Cortex of kidney (tissue), 1 donor: ENCODE data around the gene C19orf33.

ENCODE experiments used
- DNase-seq: peaks from one replicate; lab custom pipeline; 2025; lab: John Stamatoyannopoulos, UW

Gene C19orf33

GRCh38 chr19:38308926-38309614 is 5.0 kb downstream of the C19orf33 start:
- DNase-seq, result no peak

DNA sequence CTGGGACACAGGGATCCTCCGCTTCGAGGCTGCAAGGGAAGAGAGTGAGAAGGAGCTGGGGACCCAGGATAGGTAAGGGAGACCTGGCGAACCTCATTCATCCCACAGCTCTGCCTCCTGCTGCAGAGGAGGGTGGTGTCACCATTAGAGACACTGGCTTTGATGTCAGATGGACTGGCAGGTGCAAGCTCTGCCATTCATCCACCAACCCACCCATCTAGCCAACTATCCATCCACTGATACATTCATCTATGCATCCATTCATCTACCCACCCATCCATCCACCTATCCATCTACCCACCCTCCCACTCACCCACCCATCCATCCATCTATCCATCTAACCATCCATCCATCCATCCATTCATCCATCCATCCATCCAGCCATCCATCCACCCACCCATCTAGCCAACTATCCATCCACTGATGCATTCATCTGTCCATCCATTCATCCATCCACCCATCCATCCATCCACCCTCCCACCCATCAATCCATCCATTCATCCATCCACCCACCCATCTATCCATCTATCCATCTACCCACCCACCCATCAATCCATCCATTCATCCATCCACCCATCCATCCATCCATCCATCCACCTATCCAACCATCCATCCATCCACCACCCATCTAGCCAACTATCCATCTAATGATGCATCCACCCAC is 5.7 kb downstream of the C19orf33 start:
- no peak for DNase-seq

GRCh38 chr19:38310279-38310670 is 6.2 kb downstream of the C19orf33 start:
- DNase-seq, result no peak

DNA sequence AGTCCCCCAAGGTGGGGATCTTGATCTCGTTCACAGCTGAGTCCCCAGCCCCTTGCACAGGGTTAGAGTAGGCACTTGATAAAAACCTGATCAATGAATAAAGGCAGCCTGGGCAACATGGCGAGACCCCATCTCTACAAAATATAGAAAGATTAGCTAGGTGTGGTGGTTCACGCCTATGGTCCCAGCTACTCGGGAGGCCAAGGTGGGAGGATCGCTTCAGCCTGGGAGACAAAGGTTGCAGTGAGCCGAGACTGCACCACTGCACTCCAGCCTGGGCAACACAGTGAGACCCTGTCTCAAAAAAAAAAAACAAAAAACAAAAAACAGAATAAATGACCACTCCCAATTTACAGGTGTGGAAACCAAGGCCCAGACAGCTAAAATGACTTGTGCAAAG is 6.9 kb downstream of the C19orf33 start:
- no peak for DNase-seq

GRCh38 chr19:38315657-38316476 is 11.8 kb downstream of the C19orf33 start, which contains the start of gene YIF1B:
YIF1B (minus strand) TSS chr19:38315947; CDS start chr19:38315917, 30 bp downstream.
- peak; percentile 64 for DNase-seq

- DNase-seq, result no peak
Measured at GRCh38 chr19:38316477-38317067, 12.5 kb downstream of the C19orf33 start.

DNA sequence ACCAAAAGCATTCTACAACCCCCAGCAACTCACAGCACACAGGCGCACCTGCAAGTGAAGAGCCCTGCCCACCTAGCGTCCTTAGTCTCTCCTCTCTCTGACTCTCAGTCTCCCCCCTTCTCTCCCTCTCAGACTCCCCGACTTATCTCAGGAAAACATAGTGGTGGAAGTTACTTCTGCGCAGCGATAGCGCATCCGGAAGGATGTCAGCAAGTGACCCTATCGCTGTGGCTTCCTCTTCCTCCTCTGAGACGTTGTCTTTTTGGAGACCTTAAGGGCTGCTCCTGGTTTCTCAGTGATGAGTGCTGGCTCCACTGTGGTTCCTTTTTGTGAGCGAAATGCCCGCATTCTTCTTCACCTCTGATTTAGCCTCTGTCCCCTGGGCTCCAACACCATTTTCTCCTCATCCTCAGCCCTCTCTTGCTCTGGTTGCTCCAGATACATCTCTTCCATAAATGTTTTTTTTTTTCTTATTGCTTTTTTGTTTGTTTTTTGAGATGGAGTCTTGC is 13.1 kb downstream of the C19orf33 start:
- no peak for DNase-seq

DNA sequence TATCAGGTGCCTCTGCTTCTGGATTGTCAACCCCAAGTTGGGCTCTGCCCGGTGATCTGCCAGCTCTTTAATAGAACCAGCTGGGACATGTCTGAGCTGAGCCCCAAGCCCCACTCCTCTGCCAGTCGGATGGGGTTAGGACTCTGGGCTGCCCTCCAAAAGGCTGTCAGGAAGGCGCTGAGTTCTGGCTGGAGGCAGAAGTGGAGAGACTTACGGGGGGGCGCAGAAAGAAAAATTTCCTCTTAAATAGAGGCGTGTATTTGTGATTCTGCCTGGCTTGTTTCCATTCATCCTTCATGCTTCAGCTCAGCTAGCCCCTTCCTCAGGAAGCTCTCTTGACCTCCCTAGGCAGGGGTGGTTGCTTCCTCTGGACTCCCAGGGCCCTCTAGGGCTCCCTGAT is 14.6 kb downstream of the C19orf33 start:
- DNase-seq, result no peak

GRCh38 chr19:38319421-38320258 is 15.6 kb downstream of the C19orf33 start, which contains the start of gene KCNK6:
KCNK6 (plus strand) TSS chr19:38319845; CDS start chr19:38319951, 106 bp downstream.
- DNase-seq, result no peak

DNA sequence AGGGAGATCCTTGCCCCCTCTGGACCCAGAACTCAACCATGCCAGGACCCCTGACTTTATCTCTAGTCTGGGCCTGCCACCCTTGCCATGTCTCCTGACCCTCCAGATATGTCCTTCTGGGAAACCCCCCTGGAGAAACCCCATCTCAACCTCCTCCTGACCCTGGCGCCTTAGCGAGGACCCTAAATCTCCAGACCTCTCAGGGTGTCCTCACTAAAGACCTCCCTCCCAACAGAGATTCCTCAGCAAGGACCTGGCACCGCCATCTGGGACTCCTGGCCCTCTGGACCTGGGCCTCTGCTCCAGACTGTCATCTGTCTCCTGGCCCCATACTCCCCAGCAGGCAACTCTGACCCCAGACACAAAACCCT is 16.9 kb downstream of the C19orf33 start:
- no peak for DNase-seq

DNA sequence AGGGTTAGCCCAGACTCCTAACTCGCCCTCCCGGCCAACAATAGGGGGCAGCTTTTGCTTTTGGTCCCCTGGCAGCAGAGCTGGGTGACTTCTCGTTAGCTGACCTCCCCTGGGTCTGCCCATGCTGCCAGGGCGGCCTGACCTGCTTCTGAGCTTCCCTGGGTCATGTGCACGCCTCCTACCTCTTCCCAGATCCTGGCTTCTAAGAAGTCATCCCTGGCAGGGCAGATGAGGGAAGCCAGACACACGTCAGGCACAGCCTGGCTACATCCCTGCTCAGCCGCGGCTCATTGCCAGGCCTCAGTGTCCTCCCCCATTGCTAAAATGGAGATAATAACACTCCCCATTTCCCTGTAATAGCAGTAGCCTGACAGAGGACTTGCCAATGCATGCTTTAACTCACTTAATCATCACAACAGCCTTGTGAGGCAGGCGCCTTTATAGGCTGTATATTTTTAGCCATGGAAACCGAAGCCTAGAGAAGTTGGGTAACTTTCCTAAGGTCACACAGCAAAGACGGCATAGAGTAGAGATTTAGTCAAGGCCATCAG is 17.7 kb downstream of the C19orf33 start:
- no peak for DNase-seq

GRCh38 chr19:38323291-38323690 is 19.2 kb downstream of the C19orf33 start:
- DNase-seq, result no peak

- no peak for DNase-seq
Measured at GRCh38 chr19:38324431-38324830, 20.4 kb downstream of the C19orf33 start.

GRCh38 chr19:38326591-38326990 is 22.5 kb downstream of the C19orf33 start:
- no peak for DNase-seq

GRCh38 chr19:38329651-38330050 is 25.6 kb downstream of the C19orf33 start:
- DNase-seq, result no peak

- no peak for DNase-seq
Measured at GRCh38 chr19:38331728-38332127, 27.7 kb downstream of the C19orf33 start.

DNA sequence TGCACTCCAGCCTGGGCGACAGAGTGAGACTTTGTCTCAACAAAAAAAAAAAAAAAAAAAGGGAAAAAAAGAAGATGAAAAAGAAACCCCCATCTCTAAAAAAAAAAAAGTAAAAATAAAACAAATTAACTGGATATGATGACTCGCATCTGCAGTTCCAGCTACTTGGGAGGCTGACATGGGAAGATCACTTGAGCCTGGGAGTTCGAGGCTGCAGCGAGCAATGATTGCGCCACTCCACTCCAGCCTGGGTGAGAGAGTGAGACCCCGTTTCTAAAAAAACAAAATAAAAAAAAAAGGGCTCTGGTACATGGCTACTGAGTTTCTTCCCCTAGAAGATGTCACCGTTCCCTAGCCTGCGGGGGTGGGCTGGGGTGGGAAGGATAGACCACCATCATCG is 29.2 kb downstream of the C19orf33 start:
- DNase-seq, result no peak

DNA sequence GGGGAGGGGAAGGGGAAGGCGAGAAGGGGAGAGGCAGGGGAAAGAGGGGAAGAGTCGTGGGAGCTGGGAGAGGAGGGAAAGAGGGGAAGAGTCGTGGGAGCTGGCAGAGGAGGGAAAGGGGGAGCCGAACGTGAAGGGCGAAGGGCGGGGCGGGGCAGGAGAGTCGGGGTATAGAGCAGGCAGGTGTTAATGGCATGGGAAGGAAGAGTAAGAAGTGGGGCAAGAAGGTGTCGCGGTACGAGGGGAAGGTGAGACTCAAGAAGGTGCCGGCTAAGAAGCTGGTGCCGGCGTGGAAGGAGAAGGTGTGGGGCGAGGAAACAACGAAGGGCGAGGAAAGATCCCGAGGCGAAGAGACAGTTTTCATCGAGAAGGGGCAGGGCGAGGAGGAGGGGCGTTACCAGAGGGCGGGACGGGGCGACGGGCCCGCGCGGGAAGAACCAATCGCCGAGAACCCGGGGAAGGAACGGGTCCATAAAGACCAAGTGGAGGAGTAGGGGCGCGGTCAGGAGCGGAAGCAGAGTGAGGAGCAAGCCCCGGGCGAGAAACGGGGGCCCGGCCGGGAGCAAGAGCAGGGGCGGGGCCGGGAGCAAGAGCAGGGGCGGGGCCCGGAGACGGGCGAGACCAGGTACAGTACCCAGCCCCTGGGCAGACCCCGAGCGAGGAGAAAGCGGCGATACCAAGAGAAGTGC is 32.0 kb downstream of the C19orf33 start:
- DNase-seq, result no peak

DNA sequence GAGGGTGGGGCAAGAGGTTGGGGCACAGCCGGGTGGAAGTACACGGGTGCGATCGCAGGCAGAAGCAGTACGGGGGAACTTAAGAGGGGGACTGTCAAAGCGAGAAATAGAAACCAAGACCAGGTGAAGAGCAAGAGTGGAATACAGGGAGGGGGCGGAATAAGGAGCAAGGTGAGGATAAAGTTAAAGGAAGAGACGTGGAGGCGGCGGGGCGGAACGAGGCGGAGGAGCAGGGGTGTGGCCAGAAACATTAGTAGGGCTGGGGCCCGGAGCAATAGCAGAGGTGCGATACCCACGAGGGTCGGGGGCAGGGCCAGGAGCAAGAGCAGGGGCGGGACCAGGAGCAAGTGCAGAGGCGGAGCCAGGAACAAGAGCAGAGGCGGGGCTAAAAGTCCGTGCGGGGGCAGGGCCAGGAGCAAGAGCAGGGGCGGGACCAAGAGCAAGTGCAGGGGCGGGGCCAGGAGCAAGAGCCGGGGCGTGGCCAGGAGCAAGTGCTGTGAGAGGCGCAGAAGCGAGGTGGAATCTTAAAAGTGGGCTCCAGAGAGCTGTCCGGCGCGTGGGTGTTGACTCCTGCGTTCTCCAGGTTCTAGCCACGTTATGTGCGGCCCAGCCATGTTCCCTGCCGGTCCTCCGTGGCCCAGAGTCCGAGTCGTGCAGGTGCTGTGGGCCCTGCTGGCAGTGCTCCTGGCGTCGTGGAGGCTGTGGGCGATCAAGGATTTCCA is 32.7 kb downstream of the C19orf33 start:
- DNase-seq, result no peak

DNA sequence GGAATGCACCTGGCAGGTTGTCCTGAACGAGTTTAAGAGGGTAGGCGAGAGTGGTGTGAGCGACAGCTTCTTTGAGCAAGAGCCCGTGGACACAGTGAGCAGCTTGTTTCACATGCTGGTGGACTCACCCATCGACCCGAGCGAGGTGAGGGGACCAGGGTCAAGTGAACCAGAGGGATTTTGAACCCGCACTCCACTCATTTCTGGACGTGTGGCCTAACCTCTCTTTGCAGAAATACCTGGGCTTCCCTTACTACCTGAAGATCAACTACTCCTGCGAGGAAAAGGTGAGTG is 33.3 kb downstream of the C19orf33 start:
- no peak for DNase-seq
